Testis (tissue), 3 donors: ENCODE measurements around the gene SMAD7. TPM values are rescaled to one million over a fixed set of nuclear protein-coding genes. Genes with fewer than 3 reads are reported as not detected.

Experiments
- DNase-seq: peaks from one replicate; pipeline ENCODE4 v3.0.0-alpha.2; 2019
- H3K27ac ChIP-seq, 2 donors: fragments of 200-600 bp; sonication (generic); one replicate each; pipeline ENCODE4 v1.5.1; 2019
- H3K27me3 ChIP-seq: fragments of 200-600 bp; sonication (generic); one replicate; pipeline ENCODE4 v1.5.1; 2019
- H3K36me3 ChIP-seq: fragments of 200-600 bp; sonication (generic); one replicate; pipeline ENCODE4 v1.5.1; 2017; ENCODE audit warnings: low read depth; ENCODE audit errors: missing control alignments
- H3K4me1 ChIP-seq: fragments of 200-600 bp; sonication (generic); one replicate; pipeline ENCODE4 v1.5.1; 2019
- H3K4me3 ChIP-seq, 2 donors: fragments of 200-600 bp; sonication (generic); one replicate each; pipeline ENCODE4 v1.5.1; 2017 to 2019
- H3K9me3 ChIP-seq: fragments of 200-600 bp; sonication (generic); one replicate; pipeline ENCODE4 v1.5.1; 2017
- CTCF ChIP-seq, 3 experiments: fragments of 450-650 bp in 2 of 3; fragments of 200-600 bp in 1 of 3; sonication (generic) in 1 of 3; IDR thresholded peaks; one replicate each; pipeline ENCODE4 v1.5.1; 2016 to 2019; ENCODE audit warnings: antibody characterized with exemption in 3 of 3, mild to moderate bottlenecking in 2 of 3, moderate library complexity in 1 of 3
- POLR2A ChIP-seq: fragments of 450-650 bp; IDR thresholded peaks from one replicate; pipeline ENCODE4 v1.6.1; 2017; ENCODE audit warnings: antibody characterized with exemption, mild to moderate bottlenecking, moderate library complexity
- WGBS, 2 donors: methylation state at CpG; one replicate each; pipeline ENCODE4 v1.1.5; 2018; 5-methylcytosine and 5-hydroxymethylcytosine counted together
- intact Hi-C: fragments of 100-400 bp; cut with DNase I; formaldehyde crosslinking; loops from one replicate; pipeline ENCODE4 v1.15.1; 2023; ENCODE audit warnings: low total_unique reads
- polyA plus RNA-seq: library from polyadenylated mRNA; stranded (reverse); fragments of 350-450 nt; fragmentation: Illumina TruSeq; extraction: RNeasy Lipid Tissue Mini Kit (QIAGEN cat#74804); gene quantifications from one replicate; pipeline ENCODE4 v1.2.3, GENCODE V29; 2014; ENCODE audit warnings: low read depth, low replicate concordance; ENCODE audit not compliant: insufficient read depth
- total RNA-seq, 2 donors: library from RNA; depleted of rRNA; stranded (reverse); fragments of >200 nt; gene quantifications; one replicate each; pipeline ENCODE4 v1.2.3, GENCODE V29; 2016

Gene SMAD7
- total and polyA plus RNA-seq, 3 donors from 2014 or later, result 7.5 to 14.6 (median 9.8) TPM

- DNase-seq, result no peak
- Histone ChIP-seq H3K9me3 (no peaks in the 10 kb centered on the region), H3K27me3 (no peaks in the 10 kb centered on the region), H3K4me3 (no peak overlapping the region), H3K36me3 (no peaks in the 10 kb centered on the region), H3K4me1 (peaks cover 9% of the 10 kb centered on the region), H3K27ac (no peak overlapping the region)
- no peak for TF ChIP-seq POLR2A
- TF ChIP-seq CTCF (IDR thresholded peaks at IDR 0.05), result no peak
- intact Hi-C loops, result no loop called here
- WGBS, 2 donors, result 84 to 86% methylated on average over 10 of the region's 10 CpGs
These were observed 42.8 kb upstream of the SMAD7 start for GRCh38 chr18:48993586-48993985.

- no peaks in the 10 kb centered on the region for H3K9me3 ChIP-seq
- DNase-seq, result no peak
- TF ChIP-seq CTCF (IDR thresholded peaks at IDR 0.05) (no peak), POLR2A (no peak)
- no peak overlapping the region for H3K4me3 ChIP-seq
- H3K4me1 ChIP-seq, result peaks cover 9% of the 10 kb centered on the region
- 81 to 84% methylated on average over 12 of the region's 12 CpGs for WGBS, 2 donors
- H3K36me3 ChIP-seq, result no peaks in the 10 kb centered on the region
- no peak overlapping the region for H3K27ac ChIP-seq
- intact Hi-C loops, result no loop called here
- H3K27me3 ChIP-seq, result no peaks in the 10 kb centered on the region
These were observed 42.2 kb upstream of the SMAD7 start for GRCh38 chr18:48992791-48993555.

GRCh38 chr18:48992133-48992532 lies 41.4 kb upstream of the SMAD7 start:
- TF ChIP-seq POLR2A, result no peak
- no peak for TF ChIP-seq CTCF (IDR thresholded peaks at IDR 0.05)
- H3K4me1 ChIP-seq, result peaks cover 9% of the 10 kb centered on the region
- intact Hi-C loops, result no loop called here
- H3K27ac ChIP-seq, result no peak overlapping the region
- 98 to 100% methylated on average over 5 to 8 of the region's 8 CpGs for WGBS, 2 donors
- H3K27me3 ChIP-seq, result no peaks in the 10 kb centered on the region
- H3K36me3 ChIP-seq, result no peaks in the 10 kb centered on the region
- H3K4me3 ChIP-seq, result no peak overlapping the region
- no peak for DNase-seq
- no peaks in the 10 kb centered on the region for H3K9me3 ChIP-seq

- Histone ChIP-seq H3K4me1 (peaks cover 9% of the 10 kb centered on the region), H3K36me3 (no peaks in the 10 kb centered on the region), H3K4me3 (no peak overlapping the region), H3K27ac (no peak overlapping the region), H3K9me3 (no peaks in the 10 kb centered on the region), H3K27me3 (no peaks in the 10 kb centered on the region)
- DNase-seq, result no peak
- TF ChIP-seq CTCF (IDR thresholded peaks at IDR 0.05), result no peak
- TF ChIP-seq POLR2A, result no peak
- intact Hi-C loops, result no loop called here
- WGBS, 2 donors, result 72 to 87% methylated on average over 6 to 10 of the region's 10 CpGs
These were observed 40.9 kb upstream of the SMAD7 start for GRCh38 chr18:48991676-48992075.

- H3K4me3 ChIP-seq, result no peak overlapping the region
- H3K27me3 ChIP-seq, result no peaks in the 10 kb centered on the region
- H3K27ac ChIP-seq, result no peak overlapping the region
- intact Hi-C loops, result no loop called here
- no peak for DNase-seq
- TF ChIP-seq CTCF (IDR thresholded peaks at IDR 0.05) (no peak), POLR2A (no peak)
- peaks cover 9% of the 10 kb centered on the region for H3K4me1 ChIP-seq
- WGBS, 2 donors, result 86% methylated on average over 5 of the region's 5 CpGs; no CpG with 5 or more reads in 1 of the 2 donors
- no peaks in the 10 kb centered on the region for H3K36me3 ChIP-seq
- no peaks in the 10 kb centered on the region for H3K9me3 ChIP-seq
These were observed 40.5 kb upstream of the SMAD7 start for GRCh38 chr18:48991319-48991660.
